Measurements from ENCODE around the gene FOCAD. TPM values are rescaled to one million over a fixed set of nuclear protein-coding genes. Genes with fewer than 3 reads are reported as not detected.

FOCAD gene
- total and polyA plus RNA-seq, 2 of the 8 experiments (the other 6 are each of a cell fraction or from before 2014, with no cell fraction given), result 22.0 to 38.4 TPM

GRCh38 chr9:21027295-21027694, 343.2 kb downstream of the FOCAD start:
- CTCF ChIA-PET (ENCODE audit: partially characterized antibody), result interaction anchor here (0.7 kb wide), 1 partner anchor 86 kb away, joined by 3 read pairs; no protein-coding TSS in a partner anchor
- Histone ChIP-seq H3K4me2 (ENCODE audit: insufficient read depth in 1 of 2, low read depth in 2 of 2, low read length in 2 of 2) (no peak overlapping the region), H2BK12ac (ENCODE audit: low read depth, low read length) (no peak overlapping the region), H3K23me2 (ENCODE audit: low read depth, low read length) (peaks cover 3% of the 10 kb centered on the region; the same call in 1 of the 2 replicates), H2AK5ac (ENCODE audit: low read depth, low read length) (no peak overlapping the region), H3K36me3 (ENCODE audit: control insufficient read depth in 2 of 4, insufficient read depth in 4 of 4, low read length in 3 of 4) (no peaks in the 10 kb centered on the region), H3K18ac (ENCODE audit: extremely low read depth, low read length) (no peak overlapping the region), H2BK120ac (replicated peaks; ENCODE audit: low read depth, low read length) (no peak overlapping the region), H4K20me1 (replicated peaks in 1 of 2; ENCODE audit: control insufficient read depth in 1 of 2, insufficient read depth in 2 of 2, low read length in 2 of 2) (no peaks in the 10 kb centered on the region), H3K4me3 (ENCODE audit: extremely low read depth in 1 of 4, insufficient read depth in 2 of 4, low read depth in 3 of 4, low read length in 4 of 4) (no peak overlapping the region), H3K27ac (ENCODE audit: low read depth, low read length) (no peak overlapping the region), H2BK5ac (ENCODE audit: low read depth, low read length) (no peak overlapping the region), H3K79me2 (ENCODE audit: control insufficient read depth in 1 of 2, insufficient read depth in 2 of 2, low read length in 2 of 2) (no peaks in the 10 kb centered on the region), H3K9ac (replicated peaks in 1 of 4; ENCODE audit: extremely low read depth in 1 of 4, low read depth in 3 of 4, low read length in 3 of 4) (no peak overlapping the region), H3K23ac (ENCODE audit: insufficient read length) (no peak overlapping the region), H2BK20ac (ENCODE audit: low read length) (no peak overlapping the region), H3K9me3 (ENCODE audit: insufficient read depth in 2 of 2, low read depth in 1 of 2, low read length in 1 of 2) (no peaks in the 10 kb centered on the region), H4K91ac (replicated peaks; ENCODE audit: insufficient read length, low read length) (no peak overlapping the region), H3K4me1 (replicated peaks in 1 of 4; ENCODE audit: control insufficient read depth in 3 of 4, insufficient read depth in 4 of 4, low read length in 3 of 4) (peaks cover 0 to 7% (median 4%) of the 10 kb centered on the region in 4 experiments; a peak in 3 of 7 replicates), H3K4ac (replicated peaks; ENCODE audit: insufficient read length, low read depth, low read length) (no peak overlapping the region), H3K14ac (ENCODE audit: insufficient read length) (no peak overlapping the region), H4K8ac (ENCODE audit: extremely low read depth, insufficient read depth, low read length) (no peak overlapping the region), H2BK15ac (ENCODE audit: low read length) (no peak overlapping the region), H3K27me3 (replicated peaks in 1 of 4; ENCODE audit: control insufficient read depth in 3 of 4, extremely low read depth in 1 of 4, insufficient read depth in 3 of 4, low read length in 3 of 4) (peaks cover 0 to 2% (median under 1%) of the 10 kb centered on the region in 4 experiments; a peak in 3 of 7 replicates), H4K5ac (ENCODE audit: insufficient read length, low read depth, low read length) (no peak overlapping the region), H3K56ac (replicated peaks; ENCODE audit: insufficient read length, low read depth, low read length) (no peak overlapping the region), H3K79me1 (ENCODE audit: low read depth, low read length) (no peaks in the 10 kb centered on the region), H2AFZ (ENCODE audit: low read length) (no peak overlapping the region)
- FAIRE-seq (no peak), DNase-seq (ENCODE audit: low read depth in 1 of 2, low spot score in 2 of 2) (no peak)
- 96% methylated on average over 4 of the region's 4 CpGs; no CpG with 5 or more reads in 1 of the 2 experiments for WGBS, 2 experiments (ENCODE audit: extremely low coverage in 1 of 2, insufficient coverage in 1 of 2, insufficient read length in 1 of 2, insufficient replicate concordance in 2 of 2, low coverage in 1 of 2, low lambda C conversion rate in 2 of 2, missing lambda C conversion rate in 1 of 2)
- POLR2A ChIA-PET (ENCODE audit: partially characterized antibody), result interaction anchor here (0.6 to 0.8 kb wide), 2 partner anchors 12 to 475 kb away, joined by 3 read pairs; no protein-coding TSS in a partner anchor
- TF ChIP-seq BRCA1 (IDR thresholded peaks at IDR 0.05; ENCODE audit: low read depth, low read length), result no peak
- TF ChIP-seq SIRT6 (IDR thresholded peaks at IDR 0.05; ENCODE audit: low read length), result no peak
- TF ChIP-seq EGR1 (IDR thresholded peaks at IDR 0.05; ENCODE audit: borderline replicate concordance, low read depth, low read length), result no peak
- TF ChIP-seq JUND (IDR thresholded peaks at IDR 0.05; ENCODE audit: low read length), result no peak
- no peak for TF ChIP-seq KDM4A (IDR thresholded peaks at IDR 0.05; ENCODE audit: low read depth, low read length, severe bottlenecking)
- no peak for TF ChIP-seq POLR2AphosphoS5 (IDR thresholded peaks at IDR 0.05; ENCODE audit: low read depth, low read length)

Measured in H1 (cell line).